ENCODE data around the gene ZP4. TPM values are rescaled to one million over a fixed set of nuclear protein-coding genes. Genes with fewer than 3 reads are reported as not detected.

The ZP4 gene
- total RNA-seq, 2 experiments from 2014 or later = not detected

DNA sequence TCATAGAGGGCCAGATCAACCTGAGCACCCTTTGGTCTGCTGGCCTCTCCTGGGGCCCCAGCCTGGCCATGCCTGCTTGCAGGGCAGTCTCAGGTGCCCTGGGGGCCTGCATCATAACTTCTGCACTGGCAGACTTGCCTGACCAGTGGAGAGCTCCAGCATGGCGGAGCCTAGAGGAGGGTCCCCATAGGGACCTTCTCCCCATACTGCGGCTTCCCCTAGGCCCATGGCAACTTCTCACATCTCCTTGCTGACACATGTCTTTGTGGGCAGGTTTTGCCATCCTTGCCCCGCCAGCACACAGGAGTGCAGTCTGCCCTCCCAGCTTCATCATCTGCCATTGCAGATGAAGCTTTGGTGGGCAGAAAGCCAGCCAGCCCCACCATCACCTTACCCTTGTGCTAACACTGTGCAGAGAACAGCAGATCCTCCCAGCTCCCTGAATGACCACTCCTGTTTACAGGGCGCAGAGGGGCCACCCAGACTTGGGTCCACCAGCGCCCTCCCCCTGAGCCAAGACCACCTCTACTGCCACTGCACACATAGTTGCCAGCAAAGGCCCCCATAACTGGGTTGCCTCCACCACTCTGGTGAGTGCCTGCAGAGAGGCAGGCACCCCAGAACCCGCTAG, 51.7 kb downstream of the ZP4 start:
- Histone ChIP-seq H3K4me3 (ENCODE audit: low read length) (no peak overlapping the region), H3K4me1 (ENCODE audit: insufficient read depth, low read length) (no peaks in the 10 kb centered on the region), H3K27ac (ENCODE audit: low read depth in 1 of 2, low read length in 2 of 2) (no peak overlapping the region), H3K9me3 (ENCODE audit: control insufficient read depth in 1 of 2, insufficient read depth in 1 of 2, low read length in 2 of 2) (peaks cover 0 to 16% of the 10 kb centered on the region in 2 experiments), H3K36me3 (ENCODE audit: insufficient read depth, low read length) (no peaks in the 10 kb centered on the region), H3K27me3 (ENCODE audit: control insufficient read depth in 1 of 2, insufficient read depth in 2 of 2, low read length in 2 of 2) (no peaks in the 10 kb centered on the region)
- POLR2A ChIA-PET = no interaction called here
- CTCF ChIA-PET = no interaction called here
- Mint-ChIP-seq H3K27me3 (no peaks in the 10 kb centered on the region), H3K9me3 (no peaks in the 10 kb centered on the region), H3K27ac (no peak overlapping the region), H3K4me1 (ENCODE audit: low read depth) (no peaks in the 10 kb centered on the region), H3K36me3 (ENCODE audit: low read depth) (no peaks in the 10 kb centered on the region), H3K4me3 (no peak overlapping the region)
- no peak for DNase-seq
- no peak for ATAC-seq (ENCODE audit: poor library complexity)
- intact Hi-C loops (cut with DNase I, micrococcal nuclease) = no loop called here
- TF ChIP-seq, protein P1, sequence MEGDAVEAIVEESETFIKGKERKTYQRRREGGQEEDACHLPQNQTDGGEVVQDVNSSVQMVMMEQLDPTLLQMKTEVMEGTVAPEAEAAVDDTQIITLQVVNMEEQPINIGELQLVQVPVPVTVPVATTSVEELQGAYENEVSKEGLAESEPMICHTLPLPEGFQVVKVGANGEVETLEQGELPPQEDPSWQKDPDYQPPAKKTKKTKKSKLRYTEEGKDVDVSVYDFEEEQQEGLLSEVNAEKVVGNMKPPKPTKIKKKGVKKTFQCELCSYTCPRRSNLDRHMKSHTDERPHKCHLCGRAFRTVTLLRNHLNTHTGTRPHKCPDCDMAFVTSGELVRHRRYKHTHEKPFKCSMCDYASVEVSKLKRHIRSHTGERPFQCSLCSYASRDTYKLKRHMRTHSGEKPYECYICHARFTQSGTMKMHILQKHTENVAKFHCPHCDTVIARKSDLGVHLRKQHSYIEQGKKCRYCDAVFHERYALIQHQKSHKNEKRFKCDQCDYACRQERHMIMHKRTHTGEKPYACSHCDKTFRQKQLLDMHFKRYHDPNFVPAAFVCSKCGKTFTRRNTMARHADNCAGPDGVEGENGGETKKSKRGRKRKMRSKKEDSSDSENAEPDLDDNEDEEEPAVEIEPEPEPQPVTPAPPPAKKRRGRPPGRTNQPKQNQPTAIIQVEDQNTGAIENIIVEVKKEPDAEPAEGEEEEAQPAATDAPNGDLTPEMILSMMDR (IDR thresholded peaks at IDR 0.05) = no peak

DNA sequence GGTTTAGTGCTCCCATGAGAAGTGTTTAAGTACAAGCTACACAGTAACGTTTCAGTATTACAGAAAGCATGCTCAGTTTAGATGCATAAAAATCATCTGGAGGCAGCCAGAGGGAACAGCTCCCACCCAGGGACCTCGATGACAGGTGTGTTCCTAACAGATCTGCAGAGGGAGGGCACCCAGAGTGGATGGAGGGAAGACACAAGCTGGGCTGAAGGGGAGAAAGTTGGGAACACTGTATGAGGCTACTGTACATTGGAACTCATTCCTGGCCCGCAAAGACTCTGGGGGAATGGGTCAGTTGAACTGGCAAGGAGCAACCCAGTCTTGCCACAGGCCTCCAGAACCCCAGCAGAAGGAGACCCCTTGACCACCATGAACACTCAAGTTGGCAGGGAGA, 52.4 kb downstream of the ZP4 start:
- Histone ChIP-seq H3K27me3 (ENCODE audit: control insufficient read depth in 1 of 2, insufficient read depth in 2 of 2, low read length in 2 of 2) (no peaks in the 10 kb centered on the region), H3K4me3 (ENCODE audit: low read length) (no peak overlapping the region), H3K9me3 (ENCODE audit: control insufficient read depth in 1 of 2, insufficient read depth in 1 of 2, low read length in 2 of 2) (peaks cover 0 to 16% of the 10 kb centered on the region in 2 experiments), H3K36me3 (ENCODE audit: insufficient read depth, low read length) (no peaks in the 10 kb centered on the region), H3K4me1 (ENCODE audit: insufficient read depth, low read length) (no peaks in the 10 kb centered on the region), H3K27ac (ENCODE audit: low read depth in 1 of 2, low read length in 2 of 2) (no peak overlapping the region)
- intact Hi-C loops (cut with DNase I, micrococcal nuclease) = no loop called here
- H3K27me3 Mint-ChIP-seq = no peaks in the 10 kb centered on the region
- ATAC-seq (ENCODE audit: poor library complexity) = no peak
- no peaks in the 10 kb centered on the region for H3K4me1 Mint-ChIP-seq (ENCODE audit: low read depth)
- H3K9me3 Mint-ChIP-seq = no peaks in the 10 kb centered on the region
- DNase-seq = no peak
- POLR2A ChIA-PET = no interaction called here
- no peak overlapping the region for H3K4me3 Mint-ChIP-seq
- H3K36me3 Mint-ChIP-seq (ENCODE audit: low read depth) = no peaks in the 10 kb centered on the region
- CTCF ChIA-PET = no interaction called here
- no peak overlapping the region for H3K27ac Mint-ChIP-seq
- TF ChIP-seq, protein P1 (IDR thresholded peaks at IDR 0.05) = no peak

DNA sequence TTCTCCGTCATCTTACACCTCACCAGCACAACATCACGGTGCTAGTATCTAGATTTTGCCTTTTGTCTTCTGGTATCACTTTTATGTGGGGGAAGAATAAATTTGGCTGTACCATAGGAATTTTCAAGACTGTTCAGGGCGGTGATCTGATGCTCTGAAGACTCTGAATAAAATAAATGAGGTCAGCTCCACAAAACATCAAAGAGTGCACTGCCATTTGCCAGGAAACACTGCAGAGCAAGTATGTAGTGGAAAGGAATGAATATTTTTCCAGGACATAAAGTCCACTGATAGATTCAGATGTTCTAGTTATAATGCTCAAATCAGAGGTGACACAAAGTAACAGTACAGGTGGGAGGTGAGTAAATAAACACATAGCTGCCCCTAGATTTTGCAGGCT, 56.3 kb downstream of the ZP4 start:
- no peak overlapping the region for H3K27ac ChIP-seq (ENCODE audit: low read depth in 1 of 2, low read length in 2 of 2)
- no peak overlapping the region for H3K4me3 Mint-ChIP-seq
- ATAC-seq (ENCODE audit: poor library complexity) = no peak
- DNase-seq = no peak
- CTCF ChIA-PET = no interaction called here
- H3K9me3 Mint-ChIP-seq = no peaks in the 10 kb centered on the region
- no peaks in the 10 kb centered on the region for H3K27me3 Mint-ChIP-seq
- no peaks in the 10 kb centered on the region for H3K4me1 ChIP-seq (ENCODE audit: insufficient read depth, low read length)
- intact Hi-C loops (cut with DNase I, micrococcal nuclease) = no loop called here
- H3K27me3 ChIP-seq (ENCODE audit: control insufficient read depth in 1 of 2, insufficient read depth in 2 of 2, low read length in 2 of 2) = no peaks in the 10 kb centered on the region
- peaks cover 0 to 16% of the 10 kb centered on the region in 2 experiments for H3K9me3 ChIP-seq (ENCODE audit: control insufficient read depth in 1 of 2, insufficient read depth in 1 of 2, low read length in 2 of 2)
- no peaks in the 10 kb centered on the region for H3K36me3 Mint-ChIP-seq (ENCODE audit: low read depth)
- no peaks in the 10 kb centered on the region for H3K36me3 ChIP-seq (ENCODE audit: insufficient read depth, low read length)
- no peak overlapping the region for H3K27ac Mint-ChIP-seq
- no peaks in the 10 kb centered on the region for H3K4me1 Mint-ChIP-seq (ENCODE audit: low read depth)
- TF ChIP-seq, protein P1 (IDR thresholded peaks at IDR 0.05) = no peak
- no peak overlapping the region for H3K4me3 ChIP-seq (ENCODE audit: low read length)
- POLR2A ChIA-PET = no interaction called here
